Measurements from ENCODE around the gene TXNDC11. TPM values are rescaled to one million over a fixed set of nuclear protein-coding genes. Genes with fewer than 3 reads are reported as not detected.

The TXNDC11 gene
- total and polyA plus RNA-seq, 2 experiments from 2014 or later = 6.8 to 12.0 TPM

- no peaks in the 10 kb centered on the region for H3K9me2 ChIP-seq (ENCODE audit: insufficient read depth)
- H3F3A ChIP-seq (replicated peaks; ENCODE audit: low read depth) = no peaks in the 10 kb centered on the region
- Mint-ChIP-seq H3K27me3 (ENCODE audit: insufficient read depth, low read depth, poor library complexity) (peaks cover 7% of the 10 kb centered on the region), H3K27ac (peak overlapping the region; percentile 57; the same call in 1 of the 2 replicates), H3K4me1 (peaks cover 10% of the 10 kb centered on the region), H3K36me3 (ENCODE audit: low read depth) (peaks cover 4% of the 10 kb centered on the region; the same call in 2 of the 3 replicates), H3K4me3 (no peak overlapping the region), H3K9me3 (no peaks in the 10 kb centered on the region)
- H3K27me3 ChIP-seq (ENCODE audit: insufficient read depth) = no peaks in the 10 kb centered on the region
- H3K79me2 ChIP-seq (replicated peaks; ENCODE audit: insufficient read depth) = peaks cover 72% of the 10 kb centered on the region
- H3K4me2 ChIP-seq = no peak overlapping the region
- peaks cover 6% of the 10 kb centered on the region for H4K20me1 ChIP-seq (replicated peaks; ENCODE audit: insufficient read depth)
- TF ChIP-seq ZNF462 (CRISPR knock-in tag; IDR thresholded peaks at IDR 0.05) (no peak), NANOG (IDR thresholded peaks at IDR 0.05; ENCODE audit: borderline replicate concordance) (no peak), CREB1 (CRISPR knock-in tag; IDR thresholded peaks at IDR 0.05; ENCODE audit: low read depth) (no peak), CTCF (conservative IDR thresholded peaks at IDR 0.05; ENCODE audit: low read depth in 2 of 2) (no peak), REST (IDR thresholded peaks at IDR 0.05; ENCODE audit: unreplicated experiment) (no peak), EZH2 (IDR thresholded peaks at IDR 0.05; ENCODE audit: low read depth, unreplicated experiment) (no peak), EZH2phosphoT487 (IDR thresholded peaks at IDR 0.05; ENCODE audit: unreplicated experiment) (no peak), POLR2AphosphoS5 (IDR thresholded peaks at IDR 0.05; ENCODE audit: low read depth) (no peak), STAT1 (IDR thresholded peaks at IDR 0.05; ENCODE audit: unreplicated experiment) (no peak), ZNF331 (CRISPR knock-in tag; IDR thresholded peaks at IDR 0.05; ENCODE audit: low read depth) (no peak)
- no peak for DNase-seq (ENCODE audit: low spot score)
- H3K36me3 ChIP-seq (ENCODE audit: insufficient read depth) = peaks cover 7% of the 10 kb centered on the region; the same call in 1 of the 2 replicates
- no peak for ATAC-seq
- H3K27ac ChIP-seq (ENCODE audit: low read depth) = peak overlapping the region; percentile 60
- peaks cover 8% of the 10 kb centered on the region for H3K4me1 ChIP-seq (ENCODE audit: insufficient read depth)
- H3K4me3 ChIP-seq = no peak overlapping the region
- H2AFZ ChIP-seq = no peak overlapping the region
These were observed 39.1 kb upstream of the TXNDC11 start for GRCh38 chr16:11781773-11782172.
